ENCODE data around the gene SLC9A6. TPM values are rescaled to one million over a fixed set of nuclear protein-coding genes. Genes with fewer than 3 reads are reported as not detected.

The SLC9A6 gene
- total RNA-seq, 4 donors from 2014 or later: 15.2 to 21.7 (median 18.5) TPM

DNA sequence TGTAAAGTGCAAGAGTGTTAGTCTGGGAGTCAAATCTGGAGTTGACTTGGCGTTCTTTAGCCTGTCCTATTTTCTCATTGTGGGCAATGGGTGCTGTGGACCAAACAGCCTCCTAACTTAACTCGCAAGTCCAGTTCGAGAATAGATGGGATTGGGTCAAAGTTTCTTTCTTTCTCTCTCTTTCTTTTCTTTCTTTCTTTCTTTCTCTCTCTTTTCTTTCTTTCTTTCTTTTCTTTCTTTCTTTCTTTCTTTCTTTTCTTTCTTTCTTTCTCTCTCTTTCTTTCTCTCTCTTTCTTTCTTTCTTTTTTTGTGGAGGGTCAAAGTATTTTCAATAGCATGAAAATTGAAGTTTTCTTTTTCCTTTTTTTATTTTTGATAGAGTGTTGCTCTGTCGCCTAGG, 3.0 kb downstream of the SLC9A6 start:
- no peak overlapping the region for H3K4me3 ChIP-seq (replicated peaks in 1 of 3)
- no peaks in the 10 kb centered on the region for H3K36me3 ChIP-seq
- H3K9me3 ChIP-seq: no peaks in the 10 kb centered on the region
- intact Hi-C loops (cut with DNase I): no loop called here
- H3K27me3 ChIP-seq: no peaks in the 10 kb centered on the region
- no peak overlapping the region for H3K27ac ChIP-seq
- DNase-seq: no peak
- H3K4me1 ChIP-seq: no peaks in the 10 kb centered on the region
- TF ChIP-seq POLR2A (IDR thresholded peaks at IDR 0.05): no peak
- TF ChIP-seq, protein P1, sequence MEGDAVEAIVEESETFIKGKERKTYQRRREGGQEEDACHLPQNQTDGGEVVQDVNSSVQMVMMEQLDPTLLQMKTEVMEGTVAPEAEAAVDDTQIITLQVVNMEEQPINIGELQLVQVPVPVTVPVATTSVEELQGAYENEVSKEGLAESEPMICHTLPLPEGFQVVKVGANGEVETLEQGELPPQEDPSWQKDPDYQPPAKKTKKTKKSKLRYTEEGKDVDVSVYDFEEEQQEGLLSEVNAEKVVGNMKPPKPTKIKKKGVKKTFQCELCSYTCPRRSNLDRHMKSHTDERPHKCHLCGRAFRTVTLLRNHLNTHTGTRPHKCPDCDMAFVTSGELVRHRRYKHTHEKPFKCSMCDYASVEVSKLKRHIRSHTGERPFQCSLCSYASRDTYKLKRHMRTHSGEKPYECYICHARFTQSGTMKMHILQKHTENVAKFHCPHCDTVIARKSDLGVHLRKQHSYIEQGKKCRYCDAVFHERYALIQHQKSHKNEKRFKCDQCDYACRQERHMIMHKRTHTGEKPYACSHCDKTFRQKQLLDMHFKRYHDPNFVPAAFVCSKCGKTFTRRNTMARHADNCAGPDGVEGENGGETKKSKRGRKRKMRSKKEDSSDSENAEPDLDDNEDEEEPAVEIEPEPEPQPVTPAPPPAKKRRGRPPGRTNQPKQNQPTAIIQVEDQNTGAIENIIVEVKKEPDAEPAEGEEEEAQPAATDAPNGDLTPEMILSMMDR (IDR thresholded peaks at IDR 0.05): no peak
- 94 to 95% methylated on average over 4 of the region's 4 CpGs for WGBS, 2 donors

GRCh38 chrX:136015016-136015415, 29.8 kb downstream of the SLC9A6 start:
- DNase-seq: no peak
- Histone ChIP-seq H3K9me3 (no peaks in the 10 kb centered on the region), H3K36me3 (no peaks in the 10 kb centered on the region), H3K27ac (no peak overlapping the region), H3K27me3 (no peaks in the 10 kb centered on the region), H3K4me3 (replicated peaks in 1 of 3) (no peak overlapping the region), H3K4me1 (no peaks in the 10 kb centered on the region)
- 90 to 92% methylated on average over 4 of the region's 4 CpGs for WGBS, 2 donors
- TF ChIP-seq, protein P1 (IDR thresholded peaks at IDR 0.05): no peak
- TF ChIP-seq POLR2A (IDR thresholded peaks at IDR 0.05): no peak
- intact Hi-C loops (cut with DNase I): no loop called here

GRCh38 chrX:136016881-136017280, 31.6 kb downstream of the SLC9A6 start:
- Histone ChIP-seq H3K4me3 (replicated peaks in 1 of 3) (no peak overlapping the region), H3K27ac (no peak overlapping the region), H3K9me3 (no peaks in the 10 kb centered on the region), H3K27me3 (no peaks in the 10 kb centered on the region), H3K36me3 (no peaks in the 10 kb centered on the region), H3K4me1 (no peaks in the 10 kb centered on the region)
- intact Hi-C loops (cut with DNase I): no loop called here
- TF ChIP-seq, protein P1 (IDR thresholded peaks at IDR 0.05): no peak
- no peak for TF ChIP-seq POLR2A (IDR thresholded peaks at IDR 0.05)
- DNase-seq: no peak
- WGBS, 2 donors: 95 to 100% methylated on average over 2 of the region's 2 CpGs

- Histone ChIP-seq H3K27ac (no peak overlapping the region), H3K4me3 (replicated peaks in 1 of 3) (no peak overlapping the region), H3K9me3 (no peaks in the 10 kb centered on the region), H3K27me3 (no peaks in the 10 kb centered on the region), H3K36me3 (no peaks in the 10 kb centered on the region), H3K4me1 (no peaks in the 10 kb centered on the region)
- no peak for TF ChIP-seq POLR2A (IDR thresholded peaks at IDR 0.05)
- TF ChIP-seq, protein P1 (IDR thresholded peaks at IDR 0.05): no peak
- intact Hi-C loops (cut with DNase I): no loop called here
- DNase-seq: no peak
- 90 to 94% methylated on average over 5 of the region's 5 CpGs for WGBS, 2 donors
Observed at GRCh38 chrX:136019226-136019625, 34.0 kb downstream of the SLC9A6 start.

DNA sequence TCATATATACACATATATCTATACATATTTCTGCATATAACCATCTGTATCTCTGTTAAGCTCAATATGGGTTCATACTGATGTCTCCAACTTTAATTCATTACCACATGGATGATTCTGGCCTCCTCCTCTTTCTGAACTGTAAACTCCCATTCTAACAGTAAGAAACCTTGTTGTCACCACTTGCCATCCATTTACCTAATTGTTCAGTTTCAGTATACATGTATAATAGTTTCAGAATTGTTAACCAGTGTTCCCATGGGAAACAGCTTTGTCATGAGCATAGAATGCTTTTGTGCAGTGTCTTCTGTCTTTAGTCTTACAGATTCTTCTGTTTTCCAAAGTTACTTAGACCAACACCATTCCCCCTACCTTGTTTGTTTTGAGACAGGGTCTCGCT, 35.9 kb downstream of the SLC9A6 start:
- H3K4me3 ChIP-seq (replicated peaks in 1 of 3): no peak overlapping the region
- no peaks in the 10 kb centered on the region for H3K9me3 ChIP-seq
- H3K27me3 ChIP-seq: no peaks in the 10 kb centered on the region
- no peaks in the 10 kb centered on the region for H3K36me3 ChIP-seq
- intact Hi-C loops (cut with DNase I): no loop called here
- TF ChIP-seq POLR2A (IDR thresholded peaks at IDR 0.05): no peak
- TF ChIP-seq, protein P1 (IDR thresholded peaks at IDR 0.05): no peak
- H3K4me1 ChIP-seq: no peaks in the 10 kb centered on the region
- DNase-seq: no peak
- WGBS, 2 donors: 96 to 100% methylated on average over 1 of the region's 1 CpG
- no peak overlapping the region for H3K27ac ChIP-seq
